Fibroblast of skin of right quadriceps (primary cell): Measurements from ENCODE around the gene GJA5.

ENCODE experiments used
- DNase-seq: peaks from one replicate; pipeline ENCODE4 v3.0.0-alpha.2; 2013

GJA5 gene

DNA sequence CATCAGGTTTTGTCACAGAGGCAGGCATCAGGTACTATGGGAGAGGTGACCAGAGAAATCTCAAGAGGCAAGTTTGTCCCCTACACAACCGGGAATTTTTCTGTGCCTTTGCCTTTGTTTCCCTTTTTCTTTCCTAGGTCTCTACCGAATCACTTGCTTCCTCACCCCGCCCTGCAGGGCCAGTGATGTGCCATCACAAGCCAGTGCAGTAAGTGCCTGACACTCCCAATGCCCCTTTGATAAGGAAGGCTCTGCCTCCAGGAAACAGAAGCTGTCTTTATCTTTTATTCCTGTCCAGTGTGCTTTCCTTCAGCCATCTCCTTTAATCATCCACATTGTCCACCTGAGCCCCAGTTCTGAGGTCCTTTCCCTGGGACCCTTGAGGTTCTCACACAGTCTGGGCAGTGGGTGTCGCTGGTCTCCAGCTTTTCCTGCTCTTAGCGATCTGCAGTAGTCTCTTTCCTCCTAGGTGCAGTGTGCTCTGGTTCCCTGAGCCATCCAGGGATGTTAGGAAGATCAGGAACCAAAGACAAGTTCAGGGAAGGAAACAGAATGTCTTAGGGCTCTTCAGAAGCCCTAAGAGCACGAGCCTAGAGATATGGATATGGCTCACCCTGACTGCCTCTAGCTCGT lies 36.6 kb downstream of the GJA5 start:
- peak; percentile 10 for DNase-seq

DNA sequence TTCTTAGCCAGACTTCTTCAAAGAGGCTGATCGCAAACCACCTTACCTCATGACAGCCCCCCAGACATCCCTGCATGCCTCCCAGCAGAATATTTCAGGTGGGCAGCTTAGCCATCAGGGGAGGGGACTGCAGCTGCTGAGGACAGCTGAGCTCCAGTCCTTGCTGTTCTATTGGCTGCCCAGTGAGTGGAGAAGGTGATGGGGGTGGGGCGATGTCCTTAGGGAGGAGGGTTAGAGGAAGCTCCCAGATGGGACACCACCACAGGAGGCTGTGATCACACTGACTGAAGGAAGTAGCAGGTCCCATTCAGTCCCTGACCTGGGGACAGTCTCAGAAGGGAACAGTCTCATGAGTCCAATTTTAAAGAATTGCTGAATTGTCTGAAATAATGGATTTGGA lies 38.3 kb downstream of the GJA5 start:
- DNase-seq: no peak

DNA sequence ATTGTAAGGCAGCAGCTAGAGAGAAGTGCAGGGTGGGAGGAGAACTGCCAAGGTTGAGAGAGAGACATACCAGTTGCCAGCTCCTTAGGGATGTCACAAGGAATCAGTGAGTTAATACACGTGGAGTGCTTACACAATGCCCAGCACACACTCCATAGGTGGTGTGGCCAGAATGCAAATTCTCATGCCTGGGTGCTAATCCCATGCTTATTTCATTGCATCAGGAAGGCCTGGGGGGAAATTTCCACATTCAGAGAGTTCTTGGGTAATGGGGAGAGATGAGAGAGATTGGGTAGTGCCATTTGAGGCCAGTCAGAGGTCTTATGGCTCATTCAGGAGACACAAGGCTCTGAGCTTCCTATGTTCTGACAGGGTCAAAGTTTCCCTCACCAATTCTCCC lies 38.7 kb downstream of the GJA5 start:
- no peak for DNase-seq

GRCh38 chr1:147720557-147720956 lies 39.8 kb downstream of the GJA5 start:
- no peak for DNase-seq

DNA sequence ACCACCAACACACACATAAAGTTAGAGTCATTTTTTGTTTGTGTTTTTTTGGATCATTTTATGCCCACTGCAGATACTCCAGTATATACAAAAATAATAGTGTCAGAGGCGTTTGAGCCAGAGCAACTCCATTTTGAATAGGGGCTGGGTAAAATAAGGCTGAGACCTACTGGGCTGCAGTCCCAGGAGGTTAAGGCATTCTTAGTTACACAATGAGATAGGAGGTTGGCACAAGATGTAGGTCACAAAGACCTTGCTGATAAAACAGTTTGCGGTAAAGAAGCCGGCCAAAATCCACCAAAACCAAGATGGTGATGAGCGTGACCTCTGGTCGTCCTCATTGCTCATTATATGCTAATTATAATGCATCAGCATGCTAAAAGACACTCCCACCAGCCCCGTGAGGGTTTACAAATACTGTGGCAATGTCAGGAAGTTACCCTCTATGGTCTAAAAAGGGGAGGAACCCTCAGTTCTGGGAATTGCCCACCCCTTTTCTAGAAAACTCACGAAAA lies 40.6 kb downstream of the GJA5 start:
- DNase-seq: no peak

- no peak for DNase-seq
These were observed 41.2 kb downstream of the GJA5 start for GRCh38 chr1:147719029-147719698.

DNA sequence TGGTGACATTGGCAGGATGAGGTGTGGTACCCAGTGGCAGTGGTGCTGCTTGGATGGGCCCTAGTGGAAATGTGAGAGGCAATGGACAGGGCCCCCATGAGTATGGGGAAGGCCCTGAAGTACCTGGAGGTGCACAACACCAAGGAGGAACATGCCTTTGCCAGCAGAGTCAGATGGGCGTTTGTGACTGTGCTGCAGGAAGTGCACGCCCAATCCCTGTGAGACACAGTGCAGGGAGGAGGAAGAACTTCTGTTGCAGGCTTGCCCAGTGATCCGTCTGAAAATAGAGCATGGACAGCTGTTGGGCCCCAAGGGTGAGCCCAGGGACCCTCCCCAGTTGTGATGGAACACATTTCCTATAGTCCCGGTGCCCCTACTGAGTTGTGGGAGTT lies 42.7 kb downstream of the GJA5 start:
- DNase-seq: no peak

GRCh38 chr1:147717051-147717705 lies 43.2 kb downstream of the GJA5 start:
- DNase-seq: no peak

GRCh38 chr1:147712605-147713004 lies 47.8 kb downstream of the GJA5 start:
- DNase-seq: no peak
